Bronchial epithelial cell (primary cell): ENCODE data around the gene ANXA6. TPM values are rescaled to one million over a fixed set of nuclear protein-coding genes. Genes with fewer than 3 reads are reported as not detected.

ENCODE experiments used
- DNase-seq: peaks from one replicate; pipeline ENCODE4 v3.0.0-alpha.2; 2010; ENCODE audit warnings: low read depth
- FAIRE-seq: peaks from 2 replicates; lab custom pipeline; 2011; peaks lifted over from hg19 to GRCh38; lab: Jason Lieb, UNC
- H3K27me3 ChIP-seq: 2 replicates; pipeline ENCODE4 v1.5.1; 2011; ENCODE audit warnings: low read length; ENCODE audit not compliant: control insufficient read depth, insufficient read depth
- H3K36me3 ChIP-seq: 2 replicates; pipeline ENCODE4 v1.5.1; 2011; ENCODE audit warnings: low read length; ENCODE audit not compliant: control insufficient read depth, insufficient read depth
- H3K4me3 ChIP-seq: 2 replicates; pipeline ENCODE4 v1.5.1; 2011; ENCODE audit warnings: mild to moderate bottlenecking, low read depth, low read length, control low read depth
- CTCF ChIP-seq: IDR thresholded peaks from 2 replicates; pipeline ENCODE4 v1.5.1; 2011; ENCODE audit warnings: mild to moderate bottlenecking, moderate library complexity, low read length, control low read depth, inconsistent platforms; ENCODE audit not compliant: insufficient read depth, severe bottlenecking
- total RNA-seq: library from RNA; depleted of rRNA; stranded (reverse); fragments of >200 nt; gene quantifications from 2 replicates; pipeline ENCODE4 v1.2.1, GENCODE V29; 2014

Gene ANXA6
- total RNA-seq, 1 donor from 2014 or later: 11.3 TPM

DNA sequence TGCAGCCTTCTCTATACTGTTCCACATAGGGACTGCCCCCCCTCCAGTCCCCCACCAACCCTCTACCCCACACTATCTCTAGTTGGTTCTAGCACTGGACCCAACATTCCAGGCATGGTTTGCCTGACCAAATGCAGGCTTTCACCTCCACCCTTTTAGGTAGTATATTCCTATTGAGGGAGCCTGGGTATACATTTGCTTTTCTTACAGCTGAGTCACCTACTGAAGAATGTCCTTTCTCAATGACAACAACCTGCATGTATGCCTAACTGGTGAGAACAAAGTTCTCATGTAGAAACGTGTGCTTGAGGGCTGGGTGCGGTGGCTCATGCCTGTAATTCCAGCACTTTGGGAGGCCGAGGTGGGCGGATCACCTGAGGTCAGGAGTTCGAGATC lies 85.0 kb downstream of the ANXA6 start:
- DNase-seq (peak; percentile 95), FAIRE-seq (no peak)
- Histone ChIP-seq H3K36me3 (peaks cover 20% of the 10 kb centered on the region), H3K27me3 (no peaks in the 10 kb centered on the region), H3K4me3 (no peak overlapping the region)
- no peak for TF ChIP-seq CTCF

DNA sequence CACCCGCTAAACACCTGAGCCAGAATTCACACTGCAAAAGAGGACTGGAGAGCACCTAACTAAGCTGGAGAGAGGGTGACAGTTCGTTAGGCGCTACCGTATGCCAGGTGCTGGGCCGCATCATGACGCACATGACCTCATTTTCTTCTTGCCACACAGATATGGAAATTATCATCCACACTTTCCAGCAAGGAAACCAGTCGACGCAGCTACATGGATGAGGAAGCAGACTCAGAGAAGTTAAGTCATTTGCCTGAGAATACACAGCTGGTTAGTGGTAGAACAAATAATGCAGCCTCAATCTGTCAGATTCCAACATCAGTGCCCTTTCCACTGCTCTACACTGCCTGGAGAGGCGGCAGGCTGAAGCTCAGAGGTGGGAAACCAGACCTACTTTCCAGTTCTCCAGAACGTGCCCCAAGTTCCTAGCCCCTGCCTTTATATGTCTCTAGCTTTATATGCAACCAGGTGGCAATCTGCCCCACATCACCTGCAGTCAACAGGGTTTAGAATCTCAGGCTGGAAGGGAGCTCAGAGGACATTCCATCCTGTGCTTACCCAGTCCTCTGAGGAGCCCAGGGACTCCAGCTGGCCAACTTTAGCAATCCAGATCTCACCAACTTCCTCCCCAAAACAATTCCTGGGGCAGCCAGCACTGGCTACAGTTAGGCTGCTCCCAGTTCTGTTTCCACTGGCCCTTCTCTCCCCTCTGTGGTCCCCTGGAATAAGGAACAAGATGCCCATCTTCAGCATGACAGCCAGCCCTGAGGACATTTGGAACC lies 85.5 kb downstream of the ANXA6 start:
- Histone ChIP-seq H3K27me3 (no peaks in the 10 kb centered on the region), H3K36me3 (peaks cover 21% of the 10 kb centered on the region), H3K4me3 (no peak overlapping the region)
- DNase-seq: no peak
- no peak for FAIRE-seq
- TF ChIP-seq CTCF: no peak

GRCh38 chr5:151071021-151071420 lies 86.6 kb downstream of the ANXA6 start:
- peaks cover 21% of the 10 kb centered on the region for H3K36me3 ChIP-seq
- H3K4me3 ChIP-seq: no peak overlapping the region
- no peak for TF ChIP-seq CTCF
- FAIRE-seq (no peak), DNase-seq (no peak)
- no peaks in the 10 kb centered on the region for H3K27me3 ChIP-seq

- DNase-seq: no peak
- no peak overlapping the region for H3K4me3 ChIP-seq
- no peak for TF ChIP-seq CTCF
- FAIRE-seq: no peak
- H3K36me3 ChIP-seq: peaks cover 21% of the 10 kb centered on the region
- H3K27me3 ChIP-seq: no peaks in the 10 kb centered on the region
Observed at GRCh38 chr5:151070449-151070848, 87.1 kb downstream of the ANXA6 start.

GRCh38 chr5:151068433-151069197 lies 89.0 kb downstream of the ANXA6 start:
- Histone ChIP-seq H3K36me3 (peaks cover 26% of the 10 kb centered on the region), H3K4me3 (no peak overlapping the region), H3K27me3 (no peaks in the 10 kb centered on the region)
- FAIRE-seq: peak; percentile 40
- DNase-seq: no peak
- TF ChIP-seq CTCF: no peak
